ENCODE data around the gene PRRC2A. TPM values are rescaled to one million over a fixed set of nuclear protein-coding genes. Genes with fewer than 3 reads are reported as not detected.

The PRRC2A gene
- total RNA-seq, 4 donors from 2014 or later: 57.4 to 131 (median 73.7) TPM

- TF ChIP-seq POLR2A (IDR thresholded peaks at IDR 0.05) (no peak), CTCF (IDR thresholded peaks at IDR 0.05) (peak in 1 of 3 donors; percentile 60)
- intact Hi-C loops (cut with DNase I; ENCODE audit: low total_unique reads): no loop called here
- WGBS, 2 donors: 13 to 14% methylated on average over 17 of the region's 17 CpGs
- peak within 1 kb of the TSS; percentile 19 for H3K4me3 ChIP-seq (ENCODE audit: low read depth, poor library complexity, severe bottlenecking)
- DNase-seq (ENCODE audit: low spot score in 2 of 2): peak; percentile 86 to 95
These were observed 60.0 kb downstream of the PRRC2A start, which contains the start of gene LY6G5C for GRCh38 chr6:31680226-31681134. LY6G5C (minus strand) TSS chr6:31681067; CDS start chr6:31680373, 694 bp downstream.

- H3K4me3 ChIP-seq (ENCODE audit: low read depth, poor library complexity, severe bottlenecking): peak overlapping the region; percentile 19
- no peak for TF ChIP-seq CTCF (IDR thresholded peaks at IDR 0.05)
- no peak for TF ChIP-seq POLR2A (IDR thresholded peaks at IDR 0.05)
- intact Hi-C loops (cut with DNase I; ENCODE audit: low total_unique reads): no loop called here
- no peak for DNase-seq (ENCODE audit: low spot score in 2 of 2)
- 0 to 2% methylated on average over 22 to 29 of the region's 40 CpGs for WGBS, 2 donors
These were observed 60.7 kb downstream of the PRRC2A start for GRCh38 chr6:31681135-31681671.

GRCh38 chr6:31683591-31683990, 63.1 kb downstream of the PRRC2A start:
- 75 to 84% methylated on average over 13 of the region's 13 CpGs for WGBS, 2 donors
- intact Hi-C loops (cut with DNase I; ENCODE audit: low total_unique reads): no loop called here
- no peak overlapping the region for H3K4me3 ChIP-seq (ENCODE audit: low read depth, poor library complexity, severe bottlenecking)
- DNase-seq (ENCODE audit: low spot score in 2 of 2): no peak
- no peak for TF ChIP-seq CTCF (IDR thresholded peaks at IDR 0.05)

GRCh38 chr6:31686483-31686882, 66.0 kb downstream of the PRRC2A start:
- TF ChIP-seq POLR2A (IDR thresholded peaks at IDR 0.05) (no peak), CTCF (IDR thresholded peaks at IDR 0.05) (no peak)
- intact Hi-C loops (cut with DNase I; ENCODE audit: low total_unique reads): loop anchor here (5.0 kb wide), 1 partner anchor 81 kb away; no protein-coding TSS in a partner anchor
- WGBS, 2 donors: 80 to 88% methylated on average over 5 of the region's 5 CpGs
- DNase-seq (ENCODE audit: low spot score in 2 of 2): no peak
- H3K4me3 ChIP-seq (ENCODE audit: low read depth, poor library complexity, severe bottlenecking): no peak overlapping the region

GRCh38 chr6:31687321-31687720, 66.8 kb downstream of the PRRC2A start:
- intact Hi-C loops (cut with DNase I; ENCODE audit: low total_unique reads): loop anchor here (5.0 kb wide), 1 partner anchor 80 kb away; no protein-coding TSS in a partner anchor
- 82 to 84% methylated on average over 8 of the region's 8 CpGs for WGBS, 2 donors
- no peak for TF ChIP-seq CTCF (IDR thresholded peaks at IDR 0.05)
- no peak for TF ChIP-seq POLR2A (IDR thresholded peaks at IDR 0.05)
- H3K4me3 ChIP-seq (ENCODE audit: low read depth, poor library complexity, severe bottlenecking): no peak overlapping the region
- DNase-seq (ENCODE audit: low spot score in 2 of 2): no peak

Small RNA genes within 50 kb of the gene (microRNA-seq; reads per million reads assigned to microRNA genes)
- 0 reads per million in 2 donors for gene MIR6832 (ENCODE audit: borderline number of aligned reads in 1 of 2, borderline replicate concordance in 2 of 2)

Other genes with a start within 250 kb of the PRRC2A start
- gene MICA, start 217.1 kb upstream of the PRRC2A start, total RNA-seq: 10 to 100 TPM in 3 of 4 donors, 1 to 10 TPM in 1; 7.7 to 21.7 (median 13.9) TPM
- gene MICB, start 122.6 kb upstream of the PRRC2A start, total RNA-seq: 1 to 10 TPM in 2 of 4 donors, under 1 TPM in 2; 0.61 to 2.6 (median 1.2) TPM
- gene MCCD1, start 91.8 kb upstream of the PRRC2A start, total RNA-seq: not detected
- gene DDX39B, start 78.7 kb upstream of the PRRC2A start, total RNA-seq: 100 to 1,000 TPM; 176 to 355 (median 238) TPM
- 1 to 10 TPM in 1 of 4 donors, under 1 TPM in 1, not detected in 2; 0.46 to 1.3 TPM for gene ATP6V1G2, start 74.1 kb upstream of the PRRC2A start, total RNA-seq
- 10 to 100 TPM; 25.2 to 44.4 (median 28.5) TPM for gene NFKBIL1, start 73.1 kb upstream of the PRRC2A start, total RNA-seq
- gene LTA, start 48.4 kb upstream of the PRRC2A start, total RNA-seq: not detected
- 1 to 10 TPM in 1 of 4 donors, under 1 TPM in 3; 0.38 to 1.4 (median 0.59) TPM for gene TNF, start 45.1 kb upstream of the PRRC2A start, total RNA-seq
- gene LTB, start 38.3 kb upstream of the PRRC2A start, total RNA-seq: 1 to 10 TPM in 1 of 4 donors, not detected in 3; 1.1 TPM
- gene LST1, start 34.4 kb upstream of the PRRC2A start, total RNA-seq: 1 to 10 TPM; 1.6 to 7.0 (median 4.4) TPM
- not detected for gene NCR3, start 27.7 kb upstream of the PRRC2A start, total RNA-seq
- 10 to 100 TPM in 1 of 4 donors, 1 to 10 TPM in 3; 4.8 to 13.7 (median 7.2) TPM for gene AIF1, start 5.5 kb upstream of the PRRC2A start, total RNA-seq
- 100 to 1,000 TPM; 255 to 338 (median 287) TPM for gene BAG6, start 31.9 kb downstream of the PRRC2A start, total RNA-seq
- 1 to 10 TPM; 1.7 to 7.2 (median 2.5) TPM for gene APOM, start 35.2 kb downstream of the PRRC2A start, total RNA-seq
- 10 to 100 TPM; 35.8 to 39.9 (median 37.2) TPM for gene C6orf47, start 40.1 kb downstream of the PRRC2A start, total RNA-seq
- 10 to 100 TPM; 22.3 to 32.5 (median 24.3) TPM for gene GPANK1, start 44.3 kb downstream of the PRRC2A start, total RNA-seq
- 100 to 1,000 TPM; 328 to 447 (median 416) TPM for gene CSNK2B, start 45.4 kb downstream of the PRRC2A start, total RNA-seq
- gene LY6G5B, start 49.3 kb downstream of the PRRC2A start, total RNA-seq: 10 to 100 TPM in 1 of 4 donors, 1 to 10 TPM in 3; 4.2 to 21.3 (median 7.1) TPM
- gene LY6G5C, start 60.4 kb downstream of the PRRC2A start, total RNA-seq: 1 to 10 TPM in 1 of 4 donors, not detected in 3; 1.6 TPM
- gene ABHD16A, start 82.6 kb downstream of the PRRC2A start, total RNA-seq: 10 to 100 TPM; 49.9 to 61.8 (median 52.0) TPM
- gene LY6G6F, start 86.2 kb downstream of the PRRC2A start, total RNA-seq: not detected
- gene LY6G6D, start 94.6 kb downstream of the PRRC2A start, total RNA-seq: 1 to 10 TPM in 1 of 4 donors, not detected in 3; 9.5 TPM
- 100 to 1,000 TPM; 189 to 513 (median 237) TPM for gene LY6G6C, start 101.0 kb downstream of the PRRC2A start, total RNA-seq
- 10 to 100 TPM in 1 of 4 donors, 1 to 10 TPM in 3; 6.0 to 10.5 (median 7.9) TPM for gene MPIG6B, start 102.7 kb downstream of the PRRC2A start, total RNA-seq
- gene DDAH2, start 108.6 kb downstream of the PRRC2A start, total RNA-seq: 100 to 1,000 TPM in 3 of 4 donors, 10 to 100 TPM in 1; 65.7 to 124 (median 106) TPM
- gene CLIC1, start 115.8 kb downstream of the PRRC2A start, total RNA-seq: 100 to 1,000 TPM; 293 to 430 (median 393) TPM
- gene MSH5, start 119.3 kb downstream of the PRRC2A start, total RNA-seq: 10 to 100 TPM in 3 of 4 donors, 1 to 10 TPM in 1; 7.8 to 13.8 (median 11.4) TPM
- gene SAPCD1, start 141.9 kb downstream of the PRRC2A start, total RNA-seq: 10 to 100 TPM; 25.3 to 80.6 (median 55.3) TPM
- 1 to 10 TPM in 3 of 4 donors, under 1 TPM in 1; 0.49 to 4.8 (median 1.4) TPM for gene VWA7, start 156.6 kb downstream of the PRRC2A start, total RNA-seq
- 10 to 100 TPM; 39.2 to 53.9 (median 46.9) TPM for gene VARS1, start 175.0 kb downstream of the PRRC2A start, total RNA-seq
- gene LSM2, start 186.3 kb downstream of the PRRC2A start, total RNA-seq: 10 to 100 TPM; 24.7 to 34.5 (median 28.7) TPM
- gene HSPA1L, start 194.6 kb downstream of the PRRC2A start, total RNA-seq: 1 to 10 TPM; 1.3 to 2.3 (median 1.8) TPM
- gene HSPA1A, start 194.8 kb downstream of the PRRC2A start, total RNA-seq: 100 to 1,000 TPM; 237 to 342 (median 321) TPM
- 100 to 1,000 TPM; 378 to 549 (median 420) TPM for gene HSPA1B, start 207.0 kb downstream of the PRRC2A start, total RNA-seq
- gene NEU1, start 242.1 kb downstream of the PRRC2A start, total RNA-seq: 10 to 100 TPM; 29.1 to 47.6 (median 39.6) TPM

All from lower leg skin (tissue), 4 donors.